Large intestine (tissue), 3 donors: Measurements from ENCODE around the gene GLRX5. TPM values are rescaled to one million over a fixed set of nuclear protein-coding genes. Genes with fewer than 3 reads are reported as not detected.
"Not testable (repeated sequence)": the region's sequence is repeated elsewhere in the genome, so short reads cannot be mapped to it uniquely, and the experiment has no call there.

Experiments used
- DNase-seq, 2 donors: peaks; one replicate each; pipeline versions ENCODE4 v3.0.0 to v3.0.0-alpha.2; 2013
- H3K27ac ChIP-seq: one replicate; pipeline ENCODE4 v1.5.1; 2013; ENCODE audit warnings: low read length
- H3K27me3 ChIP-seq: 2 replicates; pipeline ENCODE4 v1.6.1; 2013; ENCODE audit warnings: low read length; ENCODE audit not compliant: control insufficient read depth, insufficient read depth
- H3K36me3 ChIP-seq: 2 replicates; pipeline ENCODE4 v1.6.1; 2013; ENCODE audit warnings: low read length; ENCODE audit not compliant: control insufficient read depth, insufficient read depth
- H3K4me1 ChIP-seq: one replicate; pipeline ENCODE4 v1.6.1; 2013; ENCODE audit warnings: low read length; ENCODE audit not compliant: control insufficient read depth, insufficient read depth
- H3K4me3 ChIP-seq: one replicate; pipeline ENCODE4 v1.5.1; 2013; ENCODE audit warnings: low read length
- H3K9me3 ChIP-seq: one replicate; pipeline ENCODE4 v1.6.1; 2013; ENCODE audit warnings: mild to moderate bottlenecking, low read depth, low read length, moderate library complexity; ENCODE audit not compliant: control insufficient read depth
- WGBS: methylation state at CpG from one replicate; pipeline ENCODE4 v1.1.5; 2013; ENCODE audit warnings: low lambda C conversion rate; ENCODE audit not compliant: insufficient coverage; 5-methylcytosine and 5-hydroxymethylcytosine counted together
- polyA plus RNA-seq: library from polyadenylated mRNA; unstranded; fragments of 120-200 nt; gene quantifications from one replicate; pipeline ENCODE4 v1.2.1, GENCODE V29; 2013

Gene GLRX5
- polyA plus RNA-seq, 1 donor, result 46.5 TPM

DNA sequence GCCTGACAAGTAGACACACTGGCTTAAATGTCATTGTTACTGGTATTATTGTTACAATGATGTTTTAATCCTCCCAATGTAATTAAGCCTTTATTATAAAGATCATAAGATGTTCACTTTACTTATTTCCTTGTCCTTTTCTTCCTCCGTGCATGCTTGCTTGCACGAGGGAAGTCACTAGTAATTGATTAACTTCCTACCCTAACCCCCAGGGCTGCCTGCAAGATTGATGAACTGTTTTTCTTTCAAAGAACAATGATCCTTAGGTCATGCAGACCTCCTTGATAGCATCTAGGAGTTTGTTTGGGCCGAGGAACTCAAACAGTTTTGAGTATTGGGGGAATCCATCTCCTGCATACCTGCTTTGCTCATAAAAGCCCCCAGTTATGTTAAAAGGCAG, 43.0 kb downstream of the GLRX5 start:
- Histone ChIP-seq H3K27ac (no peak overlapping the region), H3K4me3 (no peak overlapping the region), H3K9me3 (no peaks in the 10 kb centered on the region), H3K27me3 (no peaks in the 10 kb centered on the region), H3K36me3 (no peaks in the 10 kb centered on the region), H3K4me1 (no peaks in the 10 kb centered on the region)
- no CpG with 5 or more reads among the region's 3 CpGs for WGBS
- DNase-seq, result no peak

DNA sequence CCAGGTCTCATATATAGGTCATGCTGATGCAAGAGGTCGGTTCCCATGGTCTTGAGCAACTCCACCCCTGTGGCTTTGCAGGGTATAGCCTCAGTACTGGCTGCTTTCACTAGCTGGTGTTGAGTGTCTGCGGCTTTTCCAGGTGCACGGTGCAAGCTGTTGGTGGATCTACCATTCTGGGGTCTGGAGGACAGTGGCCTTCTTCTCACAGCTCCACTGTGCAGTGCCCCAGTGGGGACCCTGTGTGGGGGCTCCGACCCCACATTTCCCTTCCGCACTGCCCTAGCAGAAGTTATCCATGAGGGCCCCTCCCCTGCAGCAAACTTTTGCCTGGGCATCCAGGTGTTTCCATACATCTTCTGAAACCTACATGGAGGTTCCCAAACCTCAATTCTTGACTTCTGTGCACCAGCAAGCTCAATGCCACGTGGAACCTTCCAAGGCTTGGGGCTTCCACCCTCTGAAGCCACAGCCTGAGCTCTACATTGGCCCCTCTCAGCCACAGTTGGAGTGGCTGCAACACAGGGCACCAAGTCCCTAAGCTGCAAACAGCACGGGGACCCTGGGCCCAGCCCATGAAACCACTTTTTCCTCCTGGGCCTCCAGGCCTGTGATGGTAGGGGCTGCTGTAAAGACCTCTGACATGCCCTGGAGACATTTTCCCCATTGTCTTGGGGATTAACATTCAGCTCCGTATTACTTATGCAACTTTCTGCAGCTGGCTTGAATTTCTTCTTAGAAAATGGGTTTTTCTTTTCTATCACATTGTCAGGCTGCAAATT, 49.2 kb downstream of the GLRX5 start:
- not testable (repeated sequence) for H3K4me1 ChIP-seq, H3K27me3 ChIP-seq, H3K36me3 ChIP-seq, H3K27ac ChIP-seq, H3K4me3 ChIP-seq, DNase-seq, H3K9me3 ChIP-seq
- no CpG with 5 or more reads among the region's 8 CpGs for WGBS

DNA sequence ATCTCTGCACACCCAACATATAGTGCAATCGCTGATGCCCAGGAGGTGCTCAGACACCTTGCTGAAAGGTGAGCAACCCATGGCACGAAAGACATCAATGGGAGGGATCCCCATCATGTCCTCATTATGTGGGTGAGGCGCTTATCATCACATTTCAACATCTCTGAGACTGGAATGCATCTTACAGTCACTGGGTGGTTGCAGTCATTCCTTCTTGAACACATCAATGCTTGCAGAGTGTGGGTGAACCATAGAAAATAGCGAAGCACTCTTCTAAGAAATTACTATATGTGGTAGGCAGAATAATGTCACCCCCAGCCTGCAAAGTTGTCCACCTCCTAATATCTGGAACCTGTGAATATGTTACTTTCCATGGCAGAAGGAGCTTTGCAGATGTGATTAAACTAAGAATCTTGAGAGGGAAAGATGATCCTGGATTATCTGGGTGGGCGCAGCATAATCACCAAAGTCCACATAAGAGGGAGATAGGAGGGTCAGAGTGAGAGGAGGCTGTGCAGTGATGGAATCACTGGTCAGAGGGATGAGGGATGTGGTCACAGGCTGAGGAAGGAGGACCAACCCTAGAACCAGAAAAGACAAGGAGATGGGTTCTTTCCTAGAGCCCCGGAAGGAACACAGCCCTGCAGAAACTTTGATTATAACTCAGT, 51.2 kb downstream of the GLRX5 start:
- DNase-seq, result no peak
- no peaks in the 10 kb centered on the region for H3K9me3 ChIP-seq
- H3K4me1 ChIP-seq, result no peaks in the 10 kb centered on the region
- H3K4me3 ChIP-seq, result no peak overlapping the region
- WGBS, result no CpG with 5 or more reads among the region's 6 CpGs
- H3K27ac ChIP-seq, result no peak overlapping the region
- no peaks in the 10 kb centered on the region for H3K36me3 ChIP-seq
- H3K27me3 ChIP-seq, result no peaks in the 10 kb centered on the region

DNA sequence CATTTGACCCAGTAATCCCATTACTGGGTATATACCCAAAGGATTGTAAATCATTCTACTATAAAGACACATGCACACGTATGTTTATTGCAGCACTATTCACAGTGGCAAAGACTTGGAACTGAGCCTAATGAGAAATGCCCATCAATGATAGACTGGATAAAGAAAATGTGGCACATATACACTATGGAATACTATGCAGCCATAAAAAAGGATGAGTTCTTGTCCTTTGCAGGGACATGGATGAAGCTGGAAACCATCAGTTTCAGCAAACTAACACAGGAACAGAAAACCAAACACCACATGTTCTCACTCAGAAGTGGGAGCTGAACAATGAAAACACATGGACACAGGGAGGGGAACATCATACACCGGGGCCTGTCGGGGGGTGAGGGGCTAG, 56.3 kb downstream of the GLRX5 start:
- WGBS, result no CpG with 5 or more reads among the region's 3 CpGs
- not testable (repeated sequence) for H3K9me3 ChIP-seq, H3K36me3 ChIP-seq, H3K27me3 ChIP-seq, DNase-seq, H3K4me3 ChIP-seq, H3K27ac ChIP-seq, H3K4me1 ChIP-seq

Other genes starting within 250 kb of the GLRX5 start
- gene CLMN, start 215.1 kb upstream of the GLRX5 start, polyA plus RNA-seq, result 18.7 TPM
- gene SYNE3, start 18.4 kb upstream of the GLRX5 start, polyA plus RNA-seq, result 1.2 TPM
- 0.03 TPM for gene TCL1B, start 151.4 kb downstream of the GLRX5 start, polyA plus RNA-seq
- 0.40 TPM for gene TCL1A, start 179.1 kb downstream of the GLRX5 start, polyA plus RNA-seq